ENCODE results near the gene ADRA2B.

DNA sequence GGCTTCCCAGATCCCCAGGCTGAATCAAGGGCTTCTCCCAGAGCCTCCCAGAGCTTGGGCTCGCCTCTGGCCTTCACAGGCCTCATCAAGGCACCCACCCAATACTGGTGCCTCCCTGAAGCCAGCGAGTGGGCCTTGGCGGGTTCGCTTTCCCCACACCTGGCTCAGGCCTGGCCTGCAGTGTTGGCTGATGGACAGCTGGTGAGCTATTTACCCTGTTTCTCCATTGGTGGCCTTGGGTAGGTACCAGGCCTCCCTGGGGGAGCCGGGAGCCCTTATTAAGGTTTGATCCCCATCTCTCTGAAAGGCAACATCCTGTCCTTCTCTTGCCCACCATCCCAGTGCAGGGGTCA is 47.0 kb upstream of the ADRA2B start:
- TF ChIP-seq, protein P1, sequence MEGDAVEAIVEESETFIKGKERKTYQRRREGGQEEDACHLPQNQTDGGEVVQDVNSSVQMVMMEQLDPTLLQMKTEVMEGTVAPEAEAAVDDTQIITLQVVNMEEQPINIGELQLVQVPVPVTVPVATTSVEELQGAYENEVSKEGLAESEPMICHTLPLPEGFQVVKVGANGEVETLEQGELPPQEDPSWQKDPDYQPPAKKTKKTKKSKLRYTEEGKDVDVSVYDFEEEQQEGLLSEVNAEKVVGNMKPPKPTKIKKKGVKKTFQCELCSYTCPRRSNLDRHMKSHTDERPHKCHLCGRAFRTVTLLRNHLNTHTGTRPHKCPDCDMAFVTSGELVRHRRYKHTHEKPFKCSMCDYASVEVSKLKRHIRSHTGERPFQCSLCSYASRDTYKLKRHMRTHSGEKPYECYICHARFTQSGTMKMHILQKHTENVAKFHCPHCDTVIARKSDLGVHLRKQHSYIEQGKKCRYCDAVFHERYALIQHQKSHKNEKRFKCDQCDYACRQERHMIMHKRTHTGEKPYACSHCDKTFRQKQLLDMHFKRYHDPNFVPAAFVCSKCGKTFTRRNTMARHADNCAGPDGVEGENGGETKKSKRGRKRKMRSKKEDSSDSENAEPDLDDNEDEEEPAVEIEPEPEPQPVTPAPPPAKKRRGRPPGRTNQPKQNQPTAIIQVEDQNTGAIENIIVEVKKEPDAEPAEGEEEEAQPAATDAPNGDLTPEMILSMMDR (conservative IDR thresholded peaks at IDR 0.05; ENCODE audit: low read depth, low read length), result no peak
- no peak for TF ChIP-seq EZH2 (IDR thresholded peaks at IDR 0.05; ENCODE audit: borderline replicate concordance, low read depth, low read length, poor library complexity, severe bottlenecking)
